Measurements from ENCODE around the gene DDIAS. TPM values are rescaled to one million over a fixed set of nuclear protein-coding genes. Genes with fewer than 3 reads are reported as not detected.

Gene DDIAS
- total and polyA plus RNA-seq, 10 of the 15 experiments (the other 5 are each of a cell fraction or from before 2014, with no cell fraction given), result 6.9 to 27.8 (median 12.9) TPM

- CTCF ChIA-PET, result interaction anchor here (0.9 to 1.3 kb wide), 2 partner anchors 88 to 148 kb away, joined by 4 read pairs; no protein-coding TSS in a partner anchor
- no peaks in the 10 kb centered on the region for H3K27me3 ChIP-seq (replicated peaks in 1 of 2; ENCODE audit: control insufficient read depth in 2 of 2, insufficient read depth in 2 of 2, low read length in 1 of 2)
- 36% methylated on average over 5 of the region's 5 CpGs for WGBS (ENCODE audit: insufficient coverage, insufficient replicate concordance, low lambda C conversion rate, missing lambda C conversion rate)
- ATAC-seq, result peak; percentile 88
- no TSS peak for BruUV-seq (replicated peaks)
- no peak overlapping the region for H3K27ac ChIP-seq (ENCODE audit: control insufficient read depth, insufficient read depth)
- H2AFZ ChIP-seq (ENCODE audit: control insufficient read depth, low read depth, low read length), result no peak overlapping the region
- no peak overlapping the region for H3K4me2 ChIP-seq (ENCODE audit: control insufficient read depth, insufficient read depth)
- DNase-seq (ENCODE audit: low read depth, low spot score), result no peak
- no peaks in the 10 kb centered on the region for H3K9me3 ChIP-seq (replicated peaks; ENCODE audit: control insufficient read depth, insufficient read depth, low read length)
- RAD21 ChIA-PET (ENCODE audit: unreplicated experiment), result no interaction called here
- no peaks in the 10 kb centered on the region for H4K20me1 ChIP-seq (ENCODE audit: control insufficient read depth, insufficient read depth)
- TF ChIP-seq SMC3 (IDR thresholded peaks at IDR 0.05; ENCODE audit: borderline replicate concordance, low read length), result peak; percentile 69
- 0 out of 2 replicates have a peak, but pooled peaks have one; percentile 49 for TF ChIP-seq MAX (IDR thresholded peaks at IDR 0.05; ENCODE audit: low read depth, low read length)
- peak; percentile 58 for TF ChIP-seq RAD21 (IDR thresholded peaks at IDR 0.05; ENCODE audit: insufficient read depth, low read depth, low read length)
- no peak for TF ChIP-seq NR2C1 (IDR thresholded peaks at IDR 0.05)
- TF ChIP-seq CTCF (IDR thresholded peaks at IDR 0.05 in 2 of 3, conservative IDR thresholded peaks at IDR 0.05 in 1 of 3; ENCODE audit: control insufficient read depth in 2 of 3, extremely low read depth in 1 of 3, insufficient read depth in 1 of 3, low read depth in 3 of 3, low read length in 3 of 3), result peak; percentile 57 to 64 (median 63)
- SMC1A ChIA-PET (ENCODE audit: uncharacterized antibody, unreplicated experiment), result interaction anchor here (0.8 kb wide), 1 partner anchor 116 kb away, joined by 3 read pairs; no protein-coding TSS in a partner anchor
- intact Hi-C loops (cut with micrococcal nuclease; ENCODE audit: unreplicated experiment), result loop anchor here (1.0 kb wide), 2 partner anchors 89 to 146 kb away; no protein-coding TSS in a partner anchor
- no peak overlapping the region for H3K9ac ChIP-seq (ENCODE audit: control insufficient read depth, insufficient read depth, low read length)
- peaks cover 7% of the 10 kb centered on the region for H3K4me1 ChIP-seq (ENCODE audit: control insufficient read depth, insufficient read depth, low read length)
- H3K4me3 ChIP-seq, result no peak overlapping the region
- H3K36me3 ChIP-seq (ENCODE audit: control insufficient read depth in 2 of 2, insufficient read depth in 2 of 2, low read length in 1 of 2), result no peaks in the 10 kb centered on the region
- POLR2A ChIA-PET, result no interaction called here
- peak; percentile 76 for FAIRE-seq
- in situ Hi-C loops (cut with MboI), result no loop called here
- H3K79me2 ChIP-seq (ENCODE audit: control insufficient read depth, insufficient read depth, low read length), result no peaks in the 10 kb centered on the region
These were observed 37.3 kb upstream of the DDIAS start for GRCh38 chr11:82864268-82864667.
